H1 (cell line): ENCODE measurements around the gene HOXB3. TPM values are rescaled to one million over a fixed set of nuclear protein-coding genes. Genes with fewer than 3 reads are reported as not detected.
A peak's percentile ranks its signal among the peaks of the same experiment; 100 is the strongest.

Experiments
- CTCF ChIA-PET: fragments of 300-600 bp; sonication (Branson Sonifier 250); formaldehyde crosslinking; loops from one replicate; lab custom pipeline; 2021; ENCODE audit not compliant: partially characterized antibody; lab: Charles Lee
- POLR2A ChIA-PET: fragments of 300-600 bp; sonication (Branson Sonifier 250); formaldehyde crosslinking; loops from one replicate; lab custom pipeline; 2021; ENCODE audit warnings: inconsistent platforms; ENCODE audit not compliant: partially characterized antibody; lab: Charles Lee
- DNase-seq, 2 experiments: peaks; one replicate each; pipeline versions ENCODE4 v3.0.0 to v3.0.0-alpha.2; 2010 to 2022; ENCODE audit warnings: low spot score in 2 of 2, low read depth in 1 of 2, mixed read lengths in 1 of 2
- FAIRE-seq: peaks from 2 replicates; lab custom pipeline; 2011; peaks lifted over from hg19 to GRCh38; lab: Jason Lieb, UNC
- H2AFZ ChIP-seq: 2 replicates; pipeline ENCODE4 v1.8.1; 2012; ENCODE audit warnings: low read length, inconsistent platforms
- H2AK5ac ChIP-seq: 2 replicates; pipeline ENCODE4 v1.6.1; 2013; ENCODE audit warnings: low read depth, low read length
- H2BK120ac ChIP-seq: replicated peaks from 2 replicates; pipeline ENCODE3; 2013; ENCODE audit warnings: low read depth, low read length, inconsistent platforms
- H2BK12ac ChIP-seq: 2 replicates; pipeline ENCODE4 v1.6.1; 2013; ENCODE audit warnings: low read depth, low read length
- H2BK15ac ChIP-seq: 2 replicates; pipeline ENCODE4 v1.6.1; 2013; ENCODE audit warnings: low read length
- H2BK20ac ChIP-seq: 2 replicates; pipeline ENCODE4 v1.6.1; 2013; ENCODE audit warnings: low read length
- H2BK5ac ChIP-seq: 2 replicates; pipeline ENCODE4 v1.6.1; 2013; ENCODE audit warnings: low read depth, low read length
- H3K14ac ChIP-seq: 2 replicates; pipeline ENCODE4 v1.6.1; 2013; ENCODE audit warnings: inconsistent platforms; ENCODE audit not compliant: insufficient read length
- H3K18ac ChIP-seq: 2 replicates; pipeline ENCODE4 v1.6.1; 2013; ENCODE audit warnings: low read length; ENCODE audit errors: extremely low read depth
- H3K23ac ChIP-seq: 2 replicates; pipeline ENCODE4 v1.6.1; 2013; ENCODE audit warnings: inconsistent platforms; ENCODE audit not compliant: insufficient read length
- H3K23me2 ChIP-seq: 2 replicates; pipeline ENCODE4 v1.6.1; 2013; ENCODE audit warnings: low read depth, low read length
- H3K27ac ChIP-seq: 2 replicates; pipeline ENCODE4 v1.6.1; 2011; ENCODE audit warnings: low read depth, low read length, inconsistent platforms
- H3K27me3 ChIP-seq, 4 experiments: replicated peaks in 1 of 4; 1 replicate in 1 of 4; 2 replicates in 3 of 4; pipeline versions ENCODE4 v1.6.1 to v1.8.1; 2011 to 2013; ENCODE audit warnings: low read length in 3 of 4, mild to moderate bottlenecking in 3 of 4, inconsistent platforms in 2 of 4, mixed read lengths in 2 of 4, moderate library complexity in 1 of 4; ENCODE audit not compliant: control insufficient read depth in 3 of 4, insufficient read depth in 3 of 4; ENCODE audit errors: extremely low read depth in 1 of 4
- H3K36me3 ChIP-seq, 4 experiments: 2 replicates each; pipeline versions ENCODE4 v1.6.1 to v1.8.1; 2011 to 2013; ENCODE audit warnings: mild to moderate bottlenecking in 4 of 4, low read length in 3 of 4, moderate library complexity in 2 of 4, control low read depth in 1 of 4, inconsistent platforms in 1 of 4; ENCODE audit not compliant: insufficient read depth in 4 of 4, control insufficient read depth in 2 of 4
- H3K4ac ChIP-seq: replicated peaks from 2 replicates; pipeline ENCODE3; 2013; ENCODE audit warnings: low read length, low read depth, mixed read lengths, inconsistent platforms; ENCODE audit not compliant: insufficient read length
- H3K4me1 ChIP-seq, 4 experiments: replicated peaks in 1 of 4; 1 replicate in 1 of 4; 2 replicates in 3 of 4; pipeline versions ENCODE4 v1.6.1 to v1.8.1; 2011 to 2013; ENCODE audit warnings: low read length in 3 of 4, inconsistent platforms in 2 of 4, mixed read lengths in 1 of 4; ENCODE audit not compliant: insufficient read depth in 4 of 4, control insufficient read depth in 3 of 4
- H3K4me2 ChIP-seq, 2 experiments: 2 replicates each; pipeline versions ENCODE4 v1.6.1 to v1.8.1; 2011 to 2013; ENCODE audit warnings: low read depth in 2 of 2, low read length in 2 of 2, control low read depth in 1 of 2, inconsistent platforms in 1 of 2, mild to moderate bottlenecking in 1 of 2; ENCODE audit not compliant: insufficient read depth in 1 of 2
- H3K4me3 ChIP-seq, 4 experiments: fragments of 200-600, 300-600 bp in 1 of 4; sonication (generic), shearing (Covaris generic), sonication (Bioruptor Twin) in 1 of 4; 2 replicates each; pipeline versions ENCODE4 v1.5.1 to v1.8.1; 2011 to 2016; ENCODE audit warnings: low read length in 4 of 4, low read depth in 3 of 4, control low read depth in 2 of 4, inconsistent platforms in 2 of 4, mild to moderate bottlenecking in 2 of 4, mixed read lengths in 1 of 4, moderate library complexity in 1 of 4; ENCODE audit not compliant: insufficient read depth in 2 of 4; ENCODE audit errors: extremely low read depth in 1 of 4
- H3K56ac ChIP-seq: replicated peaks from 2 replicates; pipeline ENCODE3; 2013; ENCODE audit warnings: low read depth, mild to moderate bottlenecking, mixed read lengths, low read length, inconsistent platforms; ENCODE audit not compliant: insufficient read length
- H3K79me1 ChIP-seq: 2 replicates; pipeline ENCODE4 v1.6.1; 2013; ENCODE audit warnings: low read depth, low read length, control low read depth
- H3K79me2 ChIP-seq, 2 experiments: 2 replicates each; pipeline versions ENCODE4 v1.6.1 to v1.8.1; 2012 to 2013; ENCODE audit warnings: low read length in 2 of 2, mild to moderate bottlenecking in 2 of 2, inconsistent platforms in 1 of 2; ENCODE audit not compliant: insufficient read depth in 2 of 2, control insufficient read depth in 1 of 2
- H3K9ac ChIP-seq, 4 experiments: replicated peaks in 1 of 4; 1 replicate in 1 of 4; 2 replicates in 3 of 4; pipeline versions ENCODE4 v1.6.1 to v1.8.1; 2011 to 2013; ENCODE audit warnings: low read depth in 3 of 4, low read length in 3 of 4, control low read depth in 2 of 4, mild to moderate bottlenecking in 2 of 4, moderate library complexity in 2 of 4, inconsistent platforms in 1 of 4; ENCODE audit errors: extremely low read depth in 1 of 4
- H3K9me3 ChIP-seq, 2 experiments: 2 replicates each; pipeline versions ENCODE4 v1.6.1 to v1.8.1; 2012 to 2013; ENCODE audit warnings: mild to moderate bottlenecking in 2 of 2, moderate library complexity in 2 of 2, control low read depth in 1 of 2, inconsistent platforms in 1 of 2, low read depth in 1 of 2, low read length in 1 of 2, mixed read lengths in 1 of 2; ENCODE audit not compliant: insufficient read depth in 2 of 2
- H4K20me1 ChIP-seq, 2 experiments: replicated peaks in 1 of 2; 2 replicates each; pipeline versions ENCODE3 to v1.8.1; 2011 to 2013; ENCODE audit warnings: inconsistent platforms in 2 of 2, low read length in 2 of 2, mild to moderate bottlenecking in 1 of 2; ENCODE audit not compliant: insufficient read depth in 2 of 2, control insufficient read depth in 1 of 2
- H4K5ac ChIP-seq: 2 replicates; pipeline ENCODE4 v1.6.1; 2013; ENCODE audit warnings: low read length, low read depth, mixed read lengths, inconsistent platforms; ENCODE audit not compliant: insufficient read length
- H4K8ac ChIP-seq: 2 replicates; pipeline ENCODE4 v1.8.0; 2013; ENCODE audit warnings: mild to moderate bottlenecking, moderate library complexity, low read length, inconsistent platforms; ENCODE audit not compliant: insufficient read depth; ENCODE audit errors: extremely low read depth
- H4K91ac ChIP-seq: replicated peaks from 2 replicates; pipeline ENCODE3; 2013; ENCODE audit warnings: low read length, mixed read lengths, inconsistent platforms; ENCODE audit not compliant: insufficient read length
- BACH1 ChIP-seq: IDR thresholded peaks from 2 replicates; pipeline ENCODE4 v1.6.1; 2012; ENCODE audit warnings: low read length, improper control_type of control experiment
- CBX8 ChIP-seq: fragments of 300-800, 300-1000 bp; sonication (generic); IDR thresholded peaks from 2 replicates; pipeline ENCODE4 v1.7.1; 2016; ENCODE audit warnings: low read depth, low read length, borderline replicate concordance
- EZH2 ChIP-seq: fragments of 200-600 bp; sonication (generic); IDR thresholded peaks from 2 replicates; pipeline ENCODE4 v1.7.1; 2012; ENCODE audit warnings: low read depth, mild to moderate bottlenecking, moderate library complexity, low read length, inconsistent platforms; ENCODE audit not compliant: severe bottlenecking
- GABPA ChIP-seq: IDR thresholded peaks from 2 replicates; pipeline ENCODE4 v1.6.1; 2011; ENCODE audit warnings: mild to moderate bottlenecking, low read length, moderate library complexity, borderline replicate concordance; ENCODE audit not compliant: insufficient read depth
- RNF2 ChIP-seq: fragments of 200-900, 300-1000 bp; sonication (generic); IDR thresholded peaks from 2 replicates; pipeline ENCODE4 v1.7.1; 2016; ENCODE audit warnings: borderline replicate concordance, low read depth, mild to moderate bottlenecking, antibody characterized with exemption, low read length; ENCODE audit not compliant: poor library complexity, severe bottlenecking; ENCODE audit errors: missing control alignments
- SIX5 ChIP-seq: IDR thresholded peaks from 2 replicates; pipeline ENCODE4 v1.6.1; 2011; ENCODE audit warnings: mild to moderate bottlenecking, low read depth, low read length
- SUZ12 ChIP-seq: fragments of 200-600 bp; sonication (generic); IDR thresholded peaks from 2 replicates; pipeline ENCODE4 v1.6.1; 2012; ENCODE audit warnings: mild to moderate bottlenecking, inconsistent platforms, low read length, moderate library complexity, mixed read lengths
- WGBS, 2 experiments: shearing (Covaris generic) in 1 of 2; methylation state at CpG; one replicate each; pipeline versions ENCODE4 v1.1.6 to v1.1.7; 2013 to 2015; ENCODE audit warnings: low lambda C conversion rate in 2 of 2, mixed read lengths in 2 of 2, inconsistent platforms in 1 of 2, low coverage in 1 of 2, missing lambda C conversion rate in 1 of 2; ENCODE audit not compliant: insufficient replicate concordance in 2 of 2, insufficient coverage in 1 of 2, insufficient read length in 1 of 2; ENCODE audit errors: extremely low coverage in 1 of 2, missing lambda C conversion rate in 1 of 2; 5-methylcytosine and 5-hydroxymethylcytosine counted together
- polyA plus RNA-seq, 7 experiments: library from polyadenylated mRNA; depleted of rRNA in 3 of 7; stranded (reverse) in 5 of 7; unstranded in 2 of 7; fragments of >200 nt in 5 of 7; fragments of 200-250 nt in 2 of 7; gene quantifications; 1 replicate in 5 of 7; 2 replicates in 1 of 7; 4 replicates in 1 of 7; pipeline versions ENCODE4 v1.2.1 to v1.2.3, GENCODE V29; 2011 to 2013; ENCODE audit warnings: missing spikeins in 2 of 7, mixed read lengths in 2 of 7
- total RNA-seq: library from RNA; stranded (reverse); fragmentation: NEBNext Ultra II Directional; extraction: Animal tissue kit (Norgen Biotek cat#: 25700); gene quantifications from 2 replicates; pipeline ENCODE4 v1.2.1, GENCODE V29; 2021

The HOXB3 gene
- total and polyA plus RNA-seq, 2 of the 8 experiments (the other 6 are each of a cell fraction or from before 2014, with no cell fraction given), result not detected

DNA sequence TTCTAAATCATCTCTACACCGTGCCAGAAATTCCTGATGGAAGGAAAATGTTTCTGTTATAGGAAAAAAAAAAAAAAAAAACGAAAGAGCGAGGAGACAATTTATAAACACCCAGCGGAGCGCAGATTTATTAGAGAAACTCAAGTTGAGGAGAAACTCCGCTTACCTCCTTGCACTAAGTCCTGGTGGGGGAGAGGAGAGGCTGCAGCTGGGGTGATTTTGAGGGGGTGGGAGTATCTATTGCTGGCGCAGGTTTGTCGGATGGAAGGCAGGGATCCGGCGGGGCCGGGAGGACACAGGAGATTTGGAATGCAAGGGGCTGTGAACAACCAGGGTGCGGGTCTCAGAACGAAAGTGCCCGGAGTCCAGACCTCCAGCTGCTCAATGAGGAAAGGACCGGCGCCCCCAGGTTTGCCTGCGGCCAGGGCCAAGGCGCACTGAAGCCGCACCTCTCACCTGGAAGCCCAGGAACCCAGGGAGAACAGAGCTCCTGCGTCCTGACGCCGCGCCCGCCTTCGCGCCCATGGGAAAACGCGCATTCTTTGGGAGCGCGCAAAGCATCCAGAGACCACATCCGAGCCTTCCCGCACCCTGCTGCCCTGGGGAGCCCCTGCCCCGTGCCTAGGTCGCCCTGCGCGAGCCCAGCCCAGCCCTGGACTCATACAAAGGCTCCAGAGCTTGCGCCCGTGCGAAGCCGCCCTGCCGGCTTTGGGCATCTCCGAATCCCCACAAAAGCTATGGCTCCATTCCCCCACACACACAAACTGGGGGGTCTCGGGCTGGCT, 27.6 kb upstream of the HOXB3 start:
- no peak overlapping the region for H3K4me3 ChIP-seq

More for the DNA sequence above, 27.6 kb upstream of the HOXB3 start:
- FAIRE-seq, result no peak
- Histone ChIP-seq H2BK5ac (no peak overlapping the region), H3K27me3 (peaks cover 97 to 100% (median 99%) of the 10 kb centered on the region in 4 experiments), H3K56ac (no peak overlapping the region), H2BK12ac (no peak overlapping the region), H3K4me2 (no peak overlapping the region), H2BK15ac (no peak overlapping the region), H4K5ac (no peak overlapping the region), H3K79me2 (no peaks in the 10 kb centered on the region), H3K4me1 (peaks cover 0 to 5% (median 3%) of the 10 kb centered on the region in 4 experiments; a peak in 5 of 7 replicates), H3K36me3 (peaks cover 0 to 19% (median 0%) of the 10 kb centered on the region in 4 experiments; a peak in 1 of 8 replicates), H3K4ac (no peak overlapping the region), H2BK120ac (no peak overlapping the region), H3K14ac (no peak overlapping the region), H4K20me1 (peaks cover 27 to 44% of the 10 kb centered on the region in 2 experiments), H3K18ac (no peak overlapping the region), H2AK5ac (no peak overlapping the region), H2BK20ac (no peak overlapping the region), H4K8ac (no peak overlapping the region), H3K27ac (no peak overlapping the region), H3K79me1 (no peaks in the 10 kb centered on the region)
- DNase-seq, result no peak
- CTCF ChIA-PET, result interaction anchor here (0.5 to 5.4 kb wide), 38 partner anchors 10 to 592 kb away, joined by 3 to 30 read pairs (median 5); partner anchors contain the start of genes HOXB3, HOXB5 and HOXB9
- 12% methylated on average over 36 of the region's 43 CpGs; no CpG with 5 or more reads in 1 of the 2 experiments for WGBS, 2 experiments
- TF ChIP-seq RNF2 (peak; percentile 96), GABPA (0 out of 2 replicates have a peak, but pooled peaks have one; percentile 15), SUZ12 (peak; percentile 98), BACH1 (no peak), EZH2 (peak; percentile 96), SIX5 (no peak), CBX8 (peak; percentile 96)
- TF ChIP-seq, all 59 proteins: peak for 5
- POLR2A ChIA-PET, result no interaction called here
- H3K9ac ChIP-seq, result no peak overlapping the region
- no peaks in the 10 kb centered on the region; a peak in 1 of 4 replicates for H3K9me3 ChIP-seq
- no peak overlapping the region for H4K91ac ChIP-seq
- H2AFZ ChIP-seq, result no peak overlapping the region
- no peak overlapping the region for H3K23ac ChIP-seq
- H3K23me2 ChIP-seq, result no peaks in the 10 kb centered on the region
